ENCODE measurements around the gene CFAP92.

Gene CFAP92

GRCh38 chr3:129006864-129007263 lies 13.0 kb upstream of the CFAP92 start:
- in situ Hi-C loops (cut with HindIII; ENCODE audit: low sequenced_read_pairs), result no loop called here

- in situ Hi-C loops (cut with HindIII; ENCODE audit: low sequenced_read_pairs), result no loop called here
These were observed 11.8 kb upstream of the CFAP92 start for GRCh38 chr3:129005526-129006303.

- in situ Hi-C loops (cut with HindIII; ENCODE audit: low sequenced_read_pairs), result no loop called here
These were observed 10.9 kb upstream of the CFAP92 start for GRCh38 chr3:129004639-129005295.

GRCh38 chr3:129003578-129004112 lies 9.8 kb upstream of the CFAP92 start:
- in situ Hi-C loops (cut with HindIII; ENCODE audit: low sequenced_read_pairs), result no loop called here

GRCh38 chr3:129002573-129003569 lies 9.0 kb upstream of the CFAP92 start:
- in situ Hi-C loops (cut with HindIII; ENCODE audit: low sequenced_read_pairs), result no loop called here

GRCh38 chr3:129001806-129002572 lies 8.1 kb upstream of the CFAP92 start:
- in situ Hi-C loops (cut with HindIII; ENCODE audit: low sequenced_read_pairs), result no loop called here

GRCh38 chr3:129001101-129001805 lies 7.4 kb upstream of the CFAP92 start, which contains the start of gene EFCC1:
Gene EFCC1, plus strand, starts transcription at chr3:129001304. Its CDS starts 325 bp downstream, at chr3:129001629.
- in situ Hi-C loops (cut with HindIII; ENCODE audit: low sequenced_read_pairs), result no loop called here

- in situ Hi-C loops (cut with HindIII; ENCODE audit: low sequenced_read_pairs), result no loop called here
These were observed 6.8 kb upstream of the CFAP92 start for GRCh38 chr3:129000742-129001100.

GRCh38 chr3:128999102-128999501 lies 5.2 kb upstream of the CFAP92 start:
- in situ Hi-C loops (cut with HindIII; ENCODE audit: low sequenced_read_pairs), result loop anchor here (10.0 kb wide), 2 partner anchors 116 to 236 kb away; no protein-coding TSS in a partner anchor

- in situ Hi-C loops (cut with HindIII; ENCODE audit: low sequenced_read_pairs), result loop anchor here (10.0 kb wide), 2 partner anchors 116 to 236 kb away; no protein-coding TSS in a partner anchor
These were observed 4.7 kb upstream of the CFAP92 start for GRCh38 chr3:128998561-128998960.

GRCh38 chr3:128997486-128998133 lies 3.7 kb upstream of the CFAP92 start:
- in situ Hi-C loops (cut with HindIII; ENCODE audit: low sequenced_read_pairs), result loop anchor here (10.0 kb wide), 2 partner anchors 117 to 237 kb away; no protein-coding TSS in a partner anchor

- in situ Hi-C loops (cut with HindIII; ENCODE audit: low sequenced_read_pairs), result loop anchor here (10.0 kb wide), 2 partner anchors 118 to 238 kb away; no protein-coding TSS in a partner anchor
These were observed 2.9 kb upstream of the CFAP92 start for GRCh38 chr3:128996726-128997125.

- in situ Hi-C loops (cut with HindIII; ENCODE audit: low sequenced_read_pairs), result loop anchor here (10.0 kb wide), 2 partner anchors 119 to 239 kb away; no protein-coding TSS in a partner anchor
These were observed 2.3 kb upstream of the CFAP92 start for GRCh38 chr3:128996200-128996599.

GRCh38 chr3:128995737-128996136 lies 1.9 kb upstream of the CFAP92 start:
- in situ Hi-C loops (cut with HindIII; ENCODE audit: low sequenced_read_pairs), result loop anchor here (10.0 kb wide), 2 partner anchors 119 to 239 kb away; no protein-coding TSS in a partner anchor

- in situ Hi-C loops (cut with HindIII; ENCODE audit: low sequenced_read_pairs), result loop anchor here (10.0 kb wide), 2 partner anchors 120 to 240 kb away; no protein-coding TSS in a partner anchor
These were observed 988 bp upstream of the CFAP92 start for GRCh38 chr3:128994581-128995546.

- in situ Hi-C loops (cut with HindIII; ENCODE audit: low sequenced_read_pairs), result loop anchor here (10.0 kb wide), 2 partner anchors 121 to 241 kb away; no protein-coding TSS in a partner anchor
These were observed 267 bp upstream of the CFAP92 start for GRCh38 chr3:128994173-128994512.

- in situ Hi-C loops (cut with HindIII; ENCODE audit: low sequenced_read_pairs), result loop anchor here (10.0 kb wide), 2 partner anchors 122 to 242 kb away; no protein-coding TSS in a partner anchor
These were observed 883 bp downstream of the CFAP92 start for GRCh38 chr3:128992926-128993460.
